ENCODE results near the gene ZNF600. TPM values are rescaled to one million over a fixed set of nuclear protein-coding genes. Genes with fewer than 3 reads are reported as not detected.
A peak's percentile ranks its signal among the peaks of the same experiment; 100 is the strongest.
"Not testable (repeated sequence)": the region's sequence is repeated elsewhere in the genome, so short reads cannot be mapped to it uniquely, and the experiment has no call there.

The ZNF600 gene
- total RNA-seq, 1 donor from 2014 or later = 13.4 TPM

DNA sequence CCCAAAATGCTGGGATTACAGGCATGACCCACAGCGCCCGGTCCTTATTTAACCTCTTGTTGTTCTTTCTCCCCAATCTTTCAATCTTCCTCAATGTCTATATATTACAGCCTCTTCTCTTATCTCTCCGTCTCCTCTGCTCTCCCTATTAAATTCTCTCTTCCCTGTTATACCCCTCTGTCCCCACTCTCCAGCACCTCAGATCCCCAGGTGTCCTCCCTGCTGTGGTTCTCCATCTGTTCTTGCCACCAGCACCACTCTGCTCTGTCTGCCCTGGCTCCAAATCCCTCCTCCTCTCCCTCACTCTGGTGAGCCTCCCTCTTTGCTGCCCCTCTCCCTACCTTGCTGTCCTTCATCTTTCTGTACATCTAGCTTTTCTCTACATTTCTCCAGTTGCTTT, 1.1 kb downstream of the ZNF600 start:
- Mint-ChIP-seq H3K27me3 (ENCODE audit: insufficient read depth) (no peaks in the 10 kb centered on the region), H3K9me3 (peaks cover 37% of the 10 kb centered on the region), H3K4me1 (ENCODE audit: low read depth) (peaks cover 26% of the 10 kb centered on the region), H3K36me3 (ENCODE audit: low read depth) (peaks cover 43% of the 10 kb centered on the region), H3K4me3 (peak overlapping the region; percentile 90), H3K27ac (peak overlapping the region; percentile 44)
- intact Hi-C loops (cut with micrococcal nuclease) = loop anchor here (5.0 kb wide), 1 partner anchor 248 kb away; no protein-coding TSS in a partner anchor
- DNase-seq (ENCODE audit: low spot score) = no peak

DNA sequence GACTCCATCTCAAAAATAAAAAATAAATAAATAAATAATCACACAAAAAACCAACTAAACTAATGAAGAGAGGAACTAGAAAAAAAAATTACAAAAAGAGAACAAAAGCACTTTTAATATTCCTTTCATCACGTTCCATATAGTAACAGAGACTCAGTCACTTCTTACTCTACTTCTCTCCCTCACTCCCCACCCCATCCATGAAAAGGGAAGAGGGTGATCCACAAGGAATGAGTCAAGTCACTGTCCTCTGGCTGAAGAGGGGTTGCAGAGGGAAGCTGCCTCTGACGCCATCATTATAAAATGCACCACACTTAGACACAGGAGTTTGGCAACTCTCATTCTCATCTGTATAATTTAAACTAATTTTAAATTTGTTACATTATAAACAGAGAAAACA, 3.7 kb downstream of the ZNF600 start:
- H3K4me1 Mint-ChIP-seq (ENCODE audit: low read depth) = peaks cover 47% of the 10 kb centered on the region
- H3K36me3 Mint-ChIP-seq (ENCODE audit: low read depth) = peaks cover 65% of the 10 kb centered on the region
- H3K27me3 Mint-ChIP-seq (ENCODE audit: insufficient read depth); H3K27ac Mint-ChIP-seq; H3K4me3 Mint-ChIP-seq; intact Hi-C loops (cut with micrococcal nuclease); DNase-seq (ENCODE audit: low spot score): not testable (repeated sequence)
- H3K9me3 Mint-ChIP-seq = peaks cover 40% of the 10 kb centered on the region

DNA sequence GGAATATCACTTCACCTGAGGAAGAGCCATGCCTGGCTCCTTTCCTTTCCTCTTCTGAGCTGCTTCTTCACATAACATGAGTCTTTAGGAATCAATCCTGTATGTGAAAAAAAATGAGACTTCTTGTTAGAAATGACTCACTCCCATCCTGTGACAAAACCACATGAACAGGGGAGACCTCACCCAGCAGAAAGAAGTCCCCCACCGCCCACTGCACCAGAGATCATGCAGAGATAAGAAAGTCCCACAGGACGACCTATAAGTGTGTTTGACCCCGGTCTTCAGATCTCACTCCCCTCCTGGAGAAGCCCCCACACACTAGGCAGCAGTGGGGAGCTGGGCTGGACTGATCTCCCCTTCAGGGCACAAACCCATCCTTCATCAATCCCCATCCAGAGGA, 7.8 kb downstream of the ZNF600 start:
- Mint-ChIP-seq H3K9me3 (peaks cover 49% of the 10 kb centered on the region), H3K27ac (peak overlapping the region; percentile 59), H3K27me3 (ENCODE audit: insufficient read depth) (no peaks in the 10 kb centered on the region), H3K4me3 (peak overlapping the region; percentile 8), H3K36me3 (ENCODE audit: low read depth) (peaks cover 74% of the 10 kb centered on the region), H3K4me1 (ENCODE audit: low read depth) (peaks cover 23% of the 10 kb centered on the region)
- intact Hi-C loops (cut with micrococcal nuclease) = no loop called here
- DNase-seq (ENCODE audit: low spot score) = peak; percentile 28

DNA sequence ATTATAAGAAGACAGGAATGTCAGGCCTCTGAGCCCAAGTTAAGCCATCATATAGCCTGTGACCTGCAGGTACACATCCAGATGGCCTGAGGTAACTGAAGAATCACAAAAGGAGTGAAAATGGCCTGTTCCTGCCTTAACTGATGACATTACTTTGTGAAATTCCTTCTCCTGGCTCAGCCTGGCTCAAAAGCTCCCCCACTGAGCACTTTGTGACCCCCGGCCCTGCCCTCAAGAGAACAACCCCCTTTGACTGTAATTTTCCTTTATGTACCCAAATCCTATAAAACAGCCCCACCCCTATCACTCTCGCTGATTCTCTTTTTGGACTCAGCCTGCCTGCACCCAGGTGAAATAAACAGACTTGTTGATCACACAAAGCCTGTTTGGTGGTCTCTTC, 30.1 kb downstream of the ZNF600 start:
- H3K36me3 Mint-ChIP-seq (ENCODE audit: low read depth); H3K4me1 Mint-ChIP-seq (ENCODE audit: low read depth); H3K27me3 Mint-ChIP-seq (ENCODE audit: insufficient read depth); H3K27ac Mint-ChIP-seq; intact Hi-C loops (cut with micrococcal nuclease); H3K4me3 Mint-ChIP-seq; DNase-seq (ENCODE audit: low spot score): not testable (repeated sequence)
- peaks cover 60% of the 10 kb centered on the region for H3K9me3 Mint-ChIP-seq

DNA sequence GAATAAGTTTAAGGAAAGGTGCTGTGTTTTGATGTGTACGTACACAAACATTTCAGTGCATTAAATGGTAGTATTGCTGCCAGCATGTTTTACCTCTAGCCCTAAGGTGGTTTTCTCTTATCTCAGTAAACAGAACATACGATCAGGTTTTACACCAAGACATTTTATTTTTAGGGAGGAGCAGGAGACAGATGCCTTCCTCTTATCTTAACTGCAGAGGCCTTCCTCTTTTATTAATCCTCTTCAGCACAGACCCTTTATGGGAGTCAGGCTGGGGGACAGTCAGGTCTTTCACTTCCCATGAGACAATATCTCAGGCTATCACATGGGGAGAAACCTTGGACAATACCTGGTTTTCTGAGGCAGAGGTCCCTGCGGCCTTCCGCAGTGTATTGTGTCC, 36.8 kb downstream of the ZNF600 start:
- Mint-ChIP-seq H3K27me3 (ENCODE audit: insufficient read depth) (no peaks in the 10 kb centered on the region), H3K4me3 (no peak overlapping the region), H3K9me3 (peaks cover 35% of the 10 kb centered on the region), H3K36me3 (ENCODE audit: low read depth) (no peaks in the 10 kb centered on the region), H3K27ac (no peak overlapping the region), H3K4me1 (ENCODE audit: low read depth) (no peaks in the 10 kb centered on the region)
- no peak for DNase-seq (ENCODE audit: low spot score)
- intact Hi-C loops (cut with micrococcal nuclease) = no loop called here

DNA sequence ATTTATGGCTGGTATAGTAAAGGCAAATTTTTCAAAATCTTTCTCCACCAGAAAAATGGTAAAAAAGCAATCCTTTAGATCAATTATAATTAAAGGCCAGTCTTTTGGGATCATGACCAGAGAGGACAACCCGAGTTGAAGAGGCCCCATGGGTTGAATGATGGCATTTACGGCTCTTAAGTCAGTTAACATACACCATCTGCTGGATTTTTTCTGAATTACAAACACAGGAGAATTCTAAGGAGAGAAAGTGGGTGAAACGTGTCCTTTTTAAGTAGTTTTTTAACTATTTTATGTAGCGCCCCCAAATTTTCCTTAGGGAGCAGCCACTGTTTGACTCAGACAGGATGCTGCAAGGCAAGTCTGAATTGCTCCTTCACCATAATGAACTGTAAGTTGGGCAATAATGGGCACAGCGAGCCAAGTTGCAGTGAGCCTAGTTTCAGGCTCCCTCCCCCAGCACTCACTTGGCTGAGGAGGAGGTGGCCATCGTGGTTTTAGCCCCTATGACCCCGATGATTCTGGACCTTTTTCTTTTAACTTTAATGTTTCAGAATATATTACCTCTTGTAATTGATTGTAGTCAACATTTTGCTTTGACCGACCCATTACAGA, 38.1 kb downstream of the ZNF600 start:
- Mint-ChIP-seq H3K27me3 (ENCODE audit: insufficient read depth) (no peaks in the 10 kb centered on the region), H3K4me1 (ENCODE audit: low read depth) (no peaks in the 10 kb centered on the region), H3K4me3 (no peak overlapping the region), H3K36me3 (ENCODE audit: low read depth) (no peaks in the 10 kb centered on the region), H3K27ac (no peak overlapping the region), H3K9me3 (peaks cover 29% of the 10 kb centered on the region)
- intact Hi-C loops (cut with micrococcal nuclease) = loop anchor here (1.0 kb wide), 1 partner anchor 500 kb away; no protein-coding TSS in a partner anchor
- DNase-seq (ENCODE audit: low spot score) = no peak

DNA sequence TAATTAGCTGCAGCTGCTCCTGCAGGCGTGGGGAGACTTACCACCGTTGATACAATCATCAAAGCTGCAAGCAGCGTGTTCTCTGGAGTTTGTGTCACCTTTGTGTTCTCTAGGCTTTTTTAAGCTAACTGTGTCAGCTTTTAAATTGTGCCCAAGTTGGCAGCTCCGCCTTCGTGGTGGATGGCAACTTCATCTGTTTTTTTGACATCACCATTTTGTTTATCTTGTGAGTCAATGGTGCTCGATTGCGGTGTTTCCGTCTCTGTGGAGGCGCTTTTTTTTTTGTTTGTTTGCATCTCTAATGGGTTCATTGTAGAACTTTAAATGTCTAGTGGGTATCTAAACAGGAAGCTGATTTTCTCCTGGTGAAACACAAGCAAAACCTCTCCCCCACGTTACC, 40.7 kb downstream of the ZNF600 start:
- Mint-ChIP-seq H3K4me1 (ENCODE audit: low read depth) (peaks cover 15% of the 10 kb centered on the region), H3K9me3 (peaks cover 31% of the 10 kb centered on the region)
- H3K27ac Mint-ChIP-seq; H3K36me3 Mint-ChIP-seq (ENCODE audit: low read depth); H3K4me3 Mint-ChIP-seq; DNase-seq (ENCODE audit: low spot score); H3K27me3 Mint-ChIP-seq (ENCODE audit: insufficient read depth); intact Hi-C loops (cut with micrococcal nuclease): not testable (repeated sequence)

DNA sequence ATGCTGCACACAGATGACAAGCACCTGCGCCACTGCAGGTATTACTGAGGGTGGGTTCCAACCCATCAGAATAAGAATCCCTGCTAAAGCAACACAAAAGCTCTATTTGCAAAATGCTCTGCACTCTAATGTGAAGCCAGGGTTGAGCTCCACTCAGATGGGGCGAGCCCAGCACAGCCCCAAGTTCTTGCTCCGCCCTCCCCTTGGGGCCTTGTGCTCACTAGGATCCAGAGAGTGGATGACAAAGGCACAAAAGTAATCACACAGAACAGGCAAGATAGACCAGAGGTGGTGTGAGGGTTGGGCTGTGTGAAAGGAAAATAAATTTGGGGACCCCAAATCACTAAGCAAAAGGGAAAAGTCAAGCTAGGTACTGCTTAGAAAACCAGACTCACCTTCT, 43.5 kb downstream of the ZNF600 start:
- H3K4me3 Mint-ChIP-seq = no peak overlapping the region
- no peak overlapping the region for H3K27ac Mint-ChIP-seq
- intact Hi-C loops (cut with micrococcal nuclease) = no loop called here
- H3K27me3 Mint-ChIP-seq (ENCODE audit: insufficient read depth) = no peaks in the 10 kb centered on the region
- peaks cover 39% of the 10 kb centered on the region for H3K9me3 Mint-ChIP-seq
- peaks cover 6% of the 10 kb centered on the region for H3K36me3 Mint-ChIP-seq (ENCODE audit: low read depth)
- DNase-seq (ENCODE audit: low spot score) = no peak
- H3K4me1 Mint-ChIP-seq (ENCODE audit: low read depth) = peaks cover 15% of the 10 kb centered on the region

DNA sequence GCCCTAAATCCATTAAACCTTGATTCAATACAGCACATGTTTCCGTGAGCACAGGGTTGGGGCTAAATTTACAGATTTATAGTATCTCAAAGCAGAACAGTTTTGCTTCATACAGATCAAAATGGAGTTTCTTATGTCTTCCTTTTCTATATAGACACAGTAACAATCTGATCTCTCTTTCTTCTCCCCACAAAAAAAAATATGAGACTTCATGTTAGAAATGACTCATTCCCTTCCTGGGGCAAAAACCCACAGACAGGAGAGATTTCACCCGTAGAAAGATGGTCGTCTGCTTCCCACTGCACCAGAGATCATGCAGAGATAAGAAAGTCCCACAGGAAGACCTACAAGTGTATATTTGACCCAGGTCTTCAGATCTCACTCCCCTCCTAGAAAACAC, 44.1 kb downstream of the ZNF600 start:
- H3K4me1 Mint-ChIP-seq (ENCODE audit: low read depth) = peaks cover 15% of the 10 kb centered on the region
- peaks cover 40% of the 10 kb centered on the region for H3K9me3 Mint-ChIP-seq
- intact Hi-C loops (cut with micrococcal nuclease) = no loop called here
- H3K27me3 Mint-ChIP-seq (ENCODE audit: insufficient read depth) = no peaks in the 10 kb centered on the region
- H3K27ac Mint-ChIP-seq = peak overlapping the region; percentile 72
- peak overlapping the region; percentile 5 for H3K4me3 Mint-ChIP-seq
- no peak for DNase-seq (ENCODE audit: low spot score)
- H3K36me3 Mint-ChIP-seq (ENCODE audit: low read depth) = peaks cover 6% of the 10 kb centered on the region

DNA sequence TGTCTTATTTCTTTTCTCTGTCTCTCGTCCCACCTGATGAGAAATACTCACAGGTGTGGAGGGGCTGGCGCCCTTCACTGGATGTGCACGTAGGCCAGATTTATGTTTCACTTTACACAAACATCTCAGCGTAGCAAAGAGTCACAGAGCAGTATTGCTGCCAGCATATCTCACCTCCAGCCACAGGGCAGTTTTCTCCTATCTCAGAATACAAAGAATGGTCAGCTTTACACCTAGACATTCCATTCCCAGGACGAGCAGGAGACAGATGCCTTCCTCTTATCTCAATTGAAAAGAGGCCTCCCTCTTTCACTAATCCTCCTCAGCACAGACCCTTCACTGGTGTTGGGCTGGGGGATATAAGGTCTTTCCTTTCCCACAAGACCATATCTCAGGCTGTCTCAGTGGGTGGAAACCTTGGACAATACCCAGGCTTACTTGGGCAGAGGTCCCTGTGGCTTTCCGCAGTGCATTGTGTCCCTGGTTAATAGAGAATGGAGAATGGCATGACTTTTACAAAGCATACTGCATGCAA, 44.6 kb downstream of the ZNF600 start:
- Mint-ChIP-seq H3K4me1 (ENCODE audit: low read depth) (peaks cover 15% of the 10 kb centered on the region), H3K36me3 (ENCODE audit: low read depth) (peaks cover 6% of the 10 kb centered on the region), H3K27ac (no peak overlapping the region), H3K27me3 (ENCODE audit: insufficient read depth) (no peaks in the 10 kb centered on the region), H3K9me3 (peaks cover 45% of the 10 kb centered on the region), H3K4me3 (no peak overlapping the region)
- no peak for DNase-seq (ENCODE audit: low spot score)
- intact Hi-C loops (cut with micrococcal nuclease) = no loop called here

DNA sequence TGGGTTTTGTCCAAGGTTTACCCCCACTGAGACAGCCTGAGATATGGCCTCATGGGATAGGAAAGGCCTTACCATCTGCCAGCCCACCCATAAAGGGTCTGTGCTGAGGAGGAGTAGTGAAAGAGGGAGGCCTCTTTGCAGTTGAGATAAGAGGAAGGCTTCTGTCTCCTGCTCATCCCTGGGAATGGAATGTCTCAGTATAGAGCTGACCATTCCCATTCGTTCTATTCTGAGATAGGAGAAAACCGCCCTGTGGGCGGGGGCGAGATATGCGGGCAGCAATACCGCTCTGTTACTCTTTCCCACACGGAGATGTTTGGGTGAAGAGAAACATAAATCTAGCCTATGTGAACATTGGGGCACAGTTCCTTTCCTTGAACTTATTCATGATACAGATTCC, 45.2 kb downstream of the ZNF600 start:
- intact Hi-C loops (cut with micrococcal nuclease); H3K4me3 Mint-ChIP-seq: not testable (repeated sequence)

DNA sequence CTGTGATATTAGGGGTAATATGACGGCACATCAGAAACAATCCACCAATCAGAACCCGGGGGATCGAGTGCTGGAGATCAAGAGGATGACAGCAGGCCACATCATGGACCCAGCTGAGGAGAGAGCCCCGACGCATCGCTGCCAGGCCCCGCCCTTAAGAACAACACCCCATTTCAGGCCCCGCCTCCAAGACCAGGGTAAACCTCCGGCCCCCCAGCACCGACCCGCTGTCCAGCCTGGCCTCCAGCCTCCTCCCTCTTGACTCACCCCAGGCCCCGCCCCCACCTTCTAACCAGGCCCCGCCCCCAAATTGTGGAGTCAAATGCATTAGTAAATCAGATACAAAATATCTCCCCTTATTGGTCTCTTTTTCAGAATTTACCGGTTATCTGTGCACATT, 47.0 kb downstream of the ZNF600 start:
- peaks cover 35% of the 10 kb centered on the region for H3K9me3 Mint-ChIP-seq
- H3K4me1 Mint-ChIP-seq (ENCODE audit: low read depth) = peaks cover 28% of the 10 kb centered on the region
- H3K27me3 Mint-ChIP-seq (ENCODE audit: insufficient read depth) = no peaks in the 10 kb centered on the region
- no peak overlapping the region for H3K4me3 Mint-ChIP-seq
- no peak overlapping the region for H3K27ac Mint-ChIP-seq
- intact Hi-C loops (cut with micrococcal nuclease) = loop anchor here (5.0 kb wide), 1 partner anchor 458 kb away; no protein-coding TSS in a partner anchor
- no peak for DNase-seq (ENCODE audit: low spot score)
- H3K36me3 Mint-ChIP-seq (ENCODE audit: low read depth) = peaks cover 7% of the 10 kb centered on the region

More for the DNA sequence above, 45.2 kb downstream of the ZNF600 start:
- not testable (repeated sequence) for H3K36me3 Mint-ChIP-seq (ENCODE audit: low read depth); H3K27me3 Mint-ChIP-seq (ENCODE audit: insufficient read depth); DNase-seq (ENCODE audit: low spot score); H3K27ac Mint-ChIP-seq
- H3K4me1 Mint-ChIP-seq (ENCODE audit: low read depth) = peaks cover 15% of the 10 kb centered on the region
- H3K9me3 Mint-ChIP-seq = peaks cover 46% of the 10 kb centered on the region

DNA sequence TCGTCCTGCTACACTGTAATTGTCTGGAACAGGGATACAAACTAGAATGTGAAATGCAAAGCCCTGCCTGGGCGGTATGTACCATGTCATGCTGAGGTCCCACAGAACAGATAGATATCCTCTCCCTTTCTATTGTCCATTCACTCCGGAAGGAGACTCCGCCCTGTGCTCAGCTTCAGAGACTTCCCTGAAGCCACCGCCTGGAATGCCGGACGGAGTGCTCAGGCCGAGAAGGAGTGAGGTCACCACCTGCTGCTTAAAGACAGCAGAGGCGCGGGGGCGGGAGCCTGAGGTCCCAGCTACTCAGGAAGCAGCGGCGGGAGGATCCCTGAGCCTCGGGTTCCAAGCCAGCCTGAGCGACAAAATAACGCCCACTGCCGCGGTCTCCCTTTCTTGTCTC, 50.9 kb downstream of the ZNF600 start:
- intact Hi-C loops (cut with micrococcal nuclease) = loop anchor here (1.0 to 5.0 kb wide), 14 partner anchors 45 to 785 kb away; partner anchors contain the start of genes ZNF160, ZNF320, ZNF468 and ZNF600
- Mint-ChIP-seq H3K4me3 (peak overlapping the region; percentile 91), H3K36me3 (ENCODE audit: low read depth) (peaks cover 15% of the 10 kb centered on the region)

More for the DNA sequence above, 50.9 kb downstream of the ZNF600 start:
- Mint-ChIP-seq H3K27ac (peak overlapping the region; percentile 58), H3K9me3 (peaks cover 18% of the 10 kb centered on the region), H3K4me1 (ENCODE audit: low read depth) (peaks cover 27% of the 10 kb centered on the region), H3K27me3 (ENCODE audit: insufficient read depth) (no peaks in the 10 kb centered on the region)
- no peak for DNase-seq (ENCODE audit: low spot score)

Data from activated T-helper 1 cell treated with anti-CD3 and anti-CD28 coated beads, Interleukin-12 subunit alpha, Interleukin-12 subunit beta, Interleukin-2, Interleukin-4 antibody, amounts not matched to agents 30 ng/mL and 10 ng/mL and 1 ng/mL, durations not matched to agents 14 hours and 24 hours and 36 hours (primary cell).